Regular cardiac myocyte (primary cell): ENCODE measurements around the gene OR11H6. TPM values are rescaled to one million over a fixed set of nuclear protein-coding genes. Genes with fewer than 3 reads are reported as not detected.

ENCODE experiments used
- total RNA-seq: library from RNA; depleted of rRNA; stranded (reverse); fragments of >200 nt; gene quantifications from 2 replicates; pipeline ENCODE4 v1.2.3, GENCODE V29; 2014

OR11H6 gene, protein sequence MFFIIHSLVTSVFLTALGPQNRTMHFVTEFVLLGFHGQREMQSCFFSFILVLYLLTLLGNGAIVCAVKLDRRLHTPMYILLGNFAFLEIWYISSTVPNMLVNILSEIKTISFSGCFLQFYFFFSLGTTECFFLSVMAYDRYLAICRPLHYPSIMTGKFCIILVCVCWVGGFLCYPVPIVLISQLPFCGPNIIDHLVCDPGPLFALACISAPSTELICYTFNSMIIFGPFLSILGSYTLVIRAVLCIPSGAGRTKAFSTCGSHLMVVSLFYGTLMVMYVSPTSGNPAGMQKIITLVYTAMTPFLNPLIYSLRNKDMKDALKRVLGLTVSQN
- not detected in 2 replicates for total RNA-seq

DNA sequence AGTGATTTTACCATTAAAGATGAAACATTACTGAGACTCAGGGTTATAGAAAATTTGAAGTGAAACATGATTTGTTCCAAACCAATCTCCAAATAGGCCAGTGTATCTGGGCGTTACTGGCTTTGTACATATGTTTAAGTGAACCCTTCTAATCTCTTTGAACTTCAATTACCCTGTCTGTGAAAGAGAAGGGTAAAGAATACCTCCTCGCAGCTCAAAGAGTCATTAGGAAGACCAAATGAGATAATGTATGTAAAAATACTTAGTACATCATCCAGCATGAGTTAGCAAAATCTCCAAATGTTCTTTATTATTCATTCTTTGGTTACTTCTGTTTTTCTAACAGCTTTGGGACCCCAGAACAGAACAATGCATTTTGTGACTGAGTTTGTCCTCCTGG, at the start of gene OR11H6:
Gene OR11H6 (plus strand): TSS at position 301 of the 400 bp plus-strand sequence. CDS start 0 bp downstream, at position 301.

DNA sequence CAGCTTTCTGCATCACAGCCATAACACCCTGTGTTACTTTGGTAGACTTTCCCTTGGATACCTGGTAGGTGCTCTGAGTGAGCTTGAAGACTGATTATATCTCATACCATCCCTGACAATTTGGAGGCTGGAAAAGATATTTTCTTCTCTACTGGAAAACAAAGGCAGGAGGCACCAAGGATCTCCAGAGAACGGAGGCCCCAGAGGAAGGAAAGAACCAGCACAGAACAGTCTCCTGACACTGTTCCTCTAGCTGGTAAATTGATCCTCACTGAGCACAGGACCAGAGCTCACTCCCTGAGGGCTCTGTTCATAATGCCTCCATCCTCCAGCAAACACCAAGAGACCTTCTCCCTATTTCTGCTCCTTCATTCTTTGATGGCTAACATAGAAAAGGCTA, 32.9 kb upstream of the OR11H6 start, which contains the start of gene OR11G2:
Gene OR11G2 (plus strand): TSS at position 301 of the 400 bp plus-strand sequence. CDS start 6,542 bp downstream, outside the sequence.

DNA sequence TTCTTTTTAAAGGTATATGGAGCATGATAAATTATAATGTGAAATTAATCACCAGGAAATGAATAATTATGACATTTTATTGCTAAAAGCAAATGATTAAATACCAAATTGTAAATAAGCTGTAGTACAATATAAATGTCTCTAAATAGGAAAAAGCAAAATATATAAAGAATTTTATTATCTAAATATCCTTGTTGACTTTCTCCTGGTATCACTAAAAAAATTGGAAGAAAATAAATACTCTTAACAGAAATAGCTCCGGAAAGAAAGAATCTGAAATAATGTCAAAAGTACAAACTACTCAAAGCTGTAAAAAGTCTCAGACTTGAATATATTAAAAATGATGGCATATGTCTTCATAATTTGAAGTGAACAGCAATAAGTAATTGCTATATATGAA, 5.2 kb downstream of the OR11H6 start, which contains the start of gene OR11H7:
Gene OR11H7 (plus strand): TSS at position 301 of the 400 bp plus-strand sequence.

Other genes with a start within 250 kb of the OR11H6 start
- gene OR4K15, start 248.1 kb upstream of the OR11H6 start, total RNA-seq, result not detected in 2 replicates
- not detected in 2 replicates for gene OR4Q2, start 221.5 kb upstream of the OR11H6 start, total RNA-seq
- not detected in 2 replicates for gene OR4K14, start 204.4 kb upstream of the OR11H6 start, total RNA-seq
- gene OR4K13, start 187.7 kb upstream of the OR11H6 start, total RNA-seq, result not detected in 2 replicates
- not detected in 2 replicates for gene OR4L1, start 163.7 kb upstream of the OR11H6 start, total RNA-seq
- not detected in 2 replicates for gene OR4K17, start 113.0 kb upstream of the OR11H6 start, total RNA-seq
- not detected in 2 replicates for gene OR4N5, start 84.9 kb upstream of the OR11H6 start, total RNA-seq
- not detected in 2 replicates for gene OR11G2, start 32.8 kb upstream of the OR11H6 start, total RNA-seq
- not detected in 2 replicates for gene OR11H7, start 5.3 kb downstream of the OR11H6 start, total RNA-seq
- gene OR11H4, start 15.6 kb downstream of the OR11H6 start, total RNA-seq, result not detected in 2 replicates
- 19.4 and 25.3 TPM in 2 replicates for gene TTC5, start 82.2 kb downstream of the OR11H6 start, total RNA-seq
- 27.6 and 60.9 TPM in 2 replicates for gene CCNB1IP1, start 109.6 kb downstream of the OR11H6 start, total RNA-seq
- 5.9 and 15.9 TPM in 2 replicates for gene PARP2, start 119.9 kb downstream of the OR11H6 start, total RNA-seq
- gene TEP1, start 189.8 kb downstream of the OR11H6 start, total RNA-seq, result 14.2 and 18.9 TPM in 2 replicates
- gene KLHL33, start 212.5 kb downstream of the OR11H6 start, total RNA-seq, result under 0.01 and 0.28 TPM in 2 replicates
- 27.9 and 58.1 TPM in 2 replicates for gene OSGEP, start 231.1 kb downstream of the OR11H6 start, total RNA-seq
- 41.4 and 144 TPM in 2 replicates for gene APEX1, start 231.5 kb downstream of the OR11H6 start, total RNA-seq
- gene PIP4P1, start 237.7 kb downstream of the OR11H6 start, total RNA-seq, result 12.1 and 22.8 TPM in 2 replicates
- gene PNP, start 245.7 kb downstream of the OR11H6 start, total RNA-seq, result 47.1 and 164 TPM in 2 replicates